ENCODE measurements around the gene SLC16A3. TPM values are rescaled to one million over a fixed set of nuclear protein-coding genes. Genes with fewer than 3 reads are reported as not detected.

SLC16A3 gene
- total RNA-seq, 2 donors from 2014 or later = 2.0 to 5.4 TPM

DNA sequence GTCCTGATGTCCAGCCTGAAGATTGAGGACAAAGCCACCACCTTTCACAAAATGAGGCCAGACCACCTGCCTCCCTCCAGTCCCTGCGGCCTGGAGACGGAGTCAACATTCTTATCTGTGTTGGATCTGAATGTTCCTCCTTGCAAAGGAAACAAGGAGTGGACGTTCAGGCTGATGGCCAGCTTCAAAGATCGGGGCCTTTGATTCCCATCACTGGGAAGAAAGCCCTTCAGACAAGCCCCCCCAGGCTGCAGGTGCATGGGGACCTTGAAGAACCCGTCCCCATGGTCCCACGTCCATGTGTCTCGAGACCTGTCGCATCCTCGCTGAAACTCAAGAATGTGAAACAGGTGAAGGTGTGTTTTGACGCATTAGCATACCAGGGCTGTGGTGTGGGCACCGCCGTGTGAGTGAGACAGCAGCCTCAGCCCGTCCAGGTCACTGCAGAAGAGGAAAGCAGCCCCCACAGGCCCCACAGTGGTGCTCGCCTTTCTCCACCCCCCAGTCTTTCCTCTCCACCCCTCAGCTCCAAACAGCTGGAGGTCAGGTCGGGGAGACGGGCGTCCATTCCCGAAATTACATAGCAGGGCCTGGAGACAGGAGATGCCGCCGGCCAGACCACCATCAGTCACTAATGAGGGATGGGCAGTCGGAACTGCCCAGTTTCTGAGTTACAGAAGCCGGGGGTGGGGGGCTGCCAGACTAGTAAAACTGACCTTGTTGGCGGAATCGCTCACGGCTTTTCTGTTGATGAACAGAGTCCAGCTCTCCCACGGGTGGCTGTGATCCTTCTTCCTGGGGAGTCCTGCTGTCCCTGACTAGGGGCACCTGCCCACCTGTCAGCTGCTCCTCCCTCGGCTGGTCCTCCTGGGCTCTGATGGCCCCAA is 45.5 kb downstream of the SLC16A3 start:
- WGBS, 2 donors = 45 to 63% methylated on average over 5 to 23 of the region's 27 CpGs
- Histone ChIP-seq H3K4me3 (no peak overlapping the region), H3K36me3 (replicated peaks in 1 of 2; ENCODE audit: insufficient read depth in 1 of 2, low read depth in 2 of 2) (no peaks in the 10 kb centered on the region), H3K27ac (peak overlapping the region; percentile 93 to 100 (median 98)), H3K27me3 (no peaks in the 10 kb centered on the region), H3K4me1 (peaks cover 62% of the 10 kb centered on the region), H3K9me3 (no peaks in the 10 kb centered on the region)
- DNase-seq (no peak), ATAC-seq (no peak)
- intact Hi-C loops (cut with DNase I) = no loop called here
- TF ChIP-seq POLR2A (IDR thresholded peaks at IDR 0.05) = no peak
- TF ChIP-seq, protein P1, sequence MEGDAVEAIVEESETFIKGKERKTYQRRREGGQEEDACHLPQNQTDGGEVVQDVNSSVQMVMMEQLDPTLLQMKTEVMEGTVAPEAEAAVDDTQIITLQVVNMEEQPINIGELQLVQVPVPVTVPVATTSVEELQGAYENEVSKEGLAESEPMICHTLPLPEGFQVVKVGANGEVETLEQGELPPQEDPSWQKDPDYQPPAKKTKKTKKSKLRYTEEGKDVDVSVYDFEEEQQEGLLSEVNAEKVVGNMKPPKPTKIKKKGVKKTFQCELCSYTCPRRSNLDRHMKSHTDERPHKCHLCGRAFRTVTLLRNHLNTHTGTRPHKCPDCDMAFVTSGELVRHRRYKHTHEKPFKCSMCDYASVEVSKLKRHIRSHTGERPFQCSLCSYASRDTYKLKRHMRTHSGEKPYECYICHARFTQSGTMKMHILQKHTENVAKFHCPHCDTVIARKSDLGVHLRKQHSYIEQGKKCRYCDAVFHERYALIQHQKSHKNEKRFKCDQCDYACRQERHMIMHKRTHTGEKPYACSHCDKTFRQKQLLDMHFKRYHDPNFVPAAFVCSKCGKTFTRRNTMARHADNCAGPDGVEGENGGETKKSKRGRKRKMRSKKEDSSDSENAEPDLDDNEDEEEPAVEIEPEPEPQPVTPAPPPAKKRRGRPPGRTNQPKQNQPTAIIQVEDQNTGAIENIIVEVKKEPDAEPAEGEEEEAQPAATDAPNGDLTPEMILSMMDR (IDR thresholded peaks at IDR 0.05) = no peak

DNA sequence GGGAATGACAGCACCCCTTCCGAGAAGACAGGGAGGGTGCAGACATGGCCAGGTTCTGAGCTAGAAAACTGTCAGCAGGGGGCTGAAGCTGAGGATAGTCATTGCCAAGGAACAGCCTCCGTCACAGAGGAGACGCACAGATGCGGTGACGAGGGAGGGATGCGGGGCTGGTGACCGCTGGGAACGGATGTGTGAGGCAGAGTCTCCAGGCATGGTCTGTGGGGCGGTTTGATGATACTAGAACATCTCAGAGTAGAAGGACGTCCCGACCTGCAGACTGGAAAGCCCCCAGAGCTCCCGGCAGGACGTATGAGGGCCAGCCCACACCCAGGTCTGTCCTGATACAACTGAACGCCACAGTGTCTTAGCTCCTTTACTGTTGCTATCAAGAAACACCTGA is 46.5 kb downstream of the SLC16A3 start:
- ATAC-seq (no peak), DNase-seq (no peak)
- TF ChIP-seq POLR2A (IDR thresholded peaks at IDR 0.05) = no peak
- TF ChIP-seq, protein P1 (IDR thresholded peaks at IDR 0.05) = no peak
- intact Hi-C loops (cut with DNase I) = no loop called here
- 89 to 92% methylated on average over 13 to 14 of the region's 14 CpGs for WGBS, 2 donors
- Histone ChIP-seq H3K4me3 (no peak overlapping the region), H3K27ac (no peak overlapping the region), H3K36me3 (replicated peaks in 1 of 2; ENCODE audit: insufficient read depth in 1 of 2, low read depth in 2 of 2) (no peaks in the 10 kb centered on the region), H3K4me1 (peaks cover 55% of the 10 kb centered on the region), H3K27me3 (no peaks in the 10 kb centered on the region), H3K9me3 (no peaks in the 10 kb centered on the region)

DNA sequence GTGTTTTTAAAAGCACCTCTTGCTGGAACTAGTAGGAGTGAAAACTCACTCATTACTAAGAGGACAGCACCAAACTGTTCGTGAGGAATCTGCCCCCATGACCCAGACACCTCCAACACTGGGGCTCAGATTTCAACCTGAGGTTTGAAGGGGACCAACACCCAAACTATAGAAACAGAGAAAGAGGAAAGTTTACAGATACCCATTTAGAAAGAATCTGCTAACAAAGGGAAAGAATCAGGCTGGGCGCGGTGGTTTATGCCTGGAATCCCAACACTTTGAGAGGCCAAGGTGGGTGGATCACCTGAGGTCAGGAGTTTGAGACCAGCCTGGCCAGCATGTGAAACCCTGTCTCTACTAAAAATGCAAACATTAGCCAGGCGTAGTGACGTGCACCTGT is 48.1 kb downstream of the SLC16A3 start:
- Histone ChIP-seq H3K27ac (no peak overlapping the region), H3K4me3 (no peak overlapping the region), H3K27me3 (no peaks in the 10 kb centered on the region), H3K9me3 (no peaks in the 10 kb centered on the region), H3K4me1 (peaks cover 54% of the 10 kb centered on the region), H3K36me3 (replicated peaks in 1 of 2; ENCODE audit: insufficient read depth in 1 of 2, low read depth in 2 of 2) (no peaks in the 10 kb centered on the region)
- TF ChIP-seq, protein P1 (IDR thresholded peaks at IDR 0.05) = no peak
- no peak for TF ChIP-seq POLR2A (IDR thresholded peaks at IDR 0.05)
- intact Hi-C loops (cut with DNase I) = no loop called here
- no peak for ATAC-seq
- no peak for DNase-seq
- 74 to 82% methylated on average over 5 of the region's 5 CpGs for WGBS, 2 donors

DNA sequence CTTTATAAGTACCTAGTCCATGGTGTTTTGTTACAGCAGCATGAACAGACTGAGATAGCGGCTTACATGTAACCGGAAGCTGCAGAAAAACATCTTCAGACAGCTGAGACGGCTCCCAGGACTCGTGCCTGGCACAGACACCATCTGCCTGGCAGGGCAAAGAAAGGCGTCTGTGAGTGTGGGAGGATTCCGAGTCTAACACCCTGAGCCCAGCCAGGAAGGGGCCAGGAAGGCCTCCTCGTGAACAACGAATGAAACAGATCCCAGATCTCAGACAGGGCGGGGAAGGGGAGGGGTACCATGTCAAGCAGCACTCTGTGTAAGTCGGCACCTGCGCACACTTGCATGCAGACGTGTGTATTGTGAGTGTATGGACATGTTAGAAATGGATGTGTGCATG is 49.0 kb downstream of the SLC16A3 start:
- no peaks in the 10 kb centered on the region for H3K9me3 ChIP-seq
- no peak overlapping the region for H3K27ac ChIP-seq
- no peaks in the 10 kb centered on the region for H3K27me3 ChIP-seq
- 60 to 79% methylated on average over 10 to 12 of the region's 12 CpGs for WGBS, 2 donors
- no peak for ATAC-seq
- TF ChIP-seq, protein P1 (IDR thresholded peaks at IDR 0.05) = no peak
- TF ChIP-seq POLR2A (IDR thresholded peaks at IDR 0.05) = no peak
- intact Hi-C loops (cut with DNase I) = no loop called here
- peaks cover 57% of the 10 kb centered on the region for H3K4me1 ChIP-seq
- DNase-seq = no peak
- no peak overlapping the region for H3K4me3 ChIP-seq
- H3K36me3 ChIP-seq (replicated peaks in 1 of 2; ENCODE audit: insufficient read depth in 1 of 2, low read depth in 2 of 2) = no peaks in the 10 kb centered on the region

DNA sequence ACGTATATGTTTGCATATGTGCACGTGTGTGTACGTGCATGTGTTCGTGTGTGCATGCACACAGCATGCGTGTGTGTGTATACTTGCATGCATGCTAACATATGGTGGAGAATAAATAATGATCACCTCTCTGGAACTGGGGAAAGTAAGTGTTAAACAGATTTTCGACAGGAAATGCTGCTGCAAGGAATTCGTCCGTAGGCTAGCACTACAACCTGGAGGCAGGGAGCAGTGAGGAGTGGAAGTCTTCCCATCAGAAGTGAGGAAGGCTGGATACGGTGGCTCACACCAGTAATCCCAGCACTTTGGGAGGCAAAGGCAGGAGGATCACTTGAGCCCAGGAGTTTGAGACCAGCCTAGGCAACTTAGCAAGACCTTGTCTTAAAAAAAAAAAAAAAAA is 49.5 kb downstream of the SLC16A3 start:
- DNase-seq (no peak), ATAC-seq (no peak)
- Histone ChIP-seq H3K36me3 (replicated peaks in 1 of 2; ENCODE audit: insufficient read depth in 1 of 2, low read depth in 2 of 2) (no peaks in the 10 kb centered on the region), H3K9me3 (no peaks in the 10 kb centered on the region), H3K4me1 (peaks cover 61% of the 10 kb centered on the region), H3K27ac (peak overlapping the region in 2 of 4 donors; percentile 57 to 68), H3K4me3 (no peak overlapping the region), H3K27me3 (no peaks in the 10 kb centered on the region)
- 70 to 71% methylated on average over 9 of the region's 9 CpGs for WGBS, 2 donors
- TF ChIP-seq, protein P1 (IDR thresholded peaks at IDR 0.05) = no peak
- TF ChIP-seq POLR2A (IDR thresholded peaks at IDR 0.05) = no peak
- intact Hi-C loops (cut with DNase I) = no loop called here

All from body of pancreas (tissue), 4 donors.